Anterior cingulate cortex (tissue), 58 donors: ENCODE results near the gene CNTN1.
A peak's percentile ranks its signal among the peaks of the same experiment; 100 is the strongest.
"Not testable (repeated sequence)": the region's sequence is repeated elsewhere in the genome, so short reads cannot be mapped to it uniquely, and the experiment has no call there.

Experiments
- DNase-seq, 58 donors: peaks; one replicate each; lab custom pipeline; 2025; lab: John Stamatoyannopoulos, UW

Gene CNTN1

DNA sequence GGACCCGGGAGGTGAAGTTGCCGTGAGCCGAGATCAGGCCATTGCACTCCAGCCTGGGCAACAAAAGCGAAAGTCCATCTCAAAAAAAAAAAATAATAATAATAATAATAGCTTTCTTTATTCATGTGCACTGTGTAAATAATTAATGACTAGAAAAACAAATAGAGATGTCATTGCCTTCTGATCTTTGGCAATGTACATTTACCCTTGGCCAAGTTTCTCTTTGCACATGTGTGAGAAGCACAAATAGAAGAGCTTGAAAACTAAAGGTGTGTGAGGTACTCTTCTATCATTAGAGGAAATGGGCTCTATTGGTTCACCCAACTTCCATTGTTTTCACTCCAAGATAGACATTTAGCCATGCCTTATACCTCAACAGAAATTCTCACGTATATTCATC lies 325.8 kb downstream of the CNTN1 start:
- DNase-seq: no peak

DNA sequence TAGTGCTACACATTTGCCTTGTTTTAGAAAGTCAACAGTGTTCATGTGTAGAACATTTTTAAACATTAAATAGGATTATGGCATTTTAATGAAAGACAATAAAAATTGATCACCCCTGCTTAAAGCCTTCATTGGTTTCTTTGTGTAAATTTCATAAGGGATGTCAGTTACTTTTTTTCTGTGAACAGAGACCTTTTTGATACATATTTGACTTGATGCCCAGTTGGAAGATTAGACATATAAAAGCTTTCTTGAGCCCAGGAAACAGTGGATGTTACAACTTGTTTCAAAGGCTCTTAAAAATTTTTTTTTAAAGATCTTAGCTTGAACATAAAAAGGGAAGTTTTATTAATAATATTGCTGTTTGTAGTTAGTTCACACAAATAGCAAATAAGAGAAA lies 327.2 kb downstream of the CNTN1 start:
- no peak for DNase-seq

DNA sequence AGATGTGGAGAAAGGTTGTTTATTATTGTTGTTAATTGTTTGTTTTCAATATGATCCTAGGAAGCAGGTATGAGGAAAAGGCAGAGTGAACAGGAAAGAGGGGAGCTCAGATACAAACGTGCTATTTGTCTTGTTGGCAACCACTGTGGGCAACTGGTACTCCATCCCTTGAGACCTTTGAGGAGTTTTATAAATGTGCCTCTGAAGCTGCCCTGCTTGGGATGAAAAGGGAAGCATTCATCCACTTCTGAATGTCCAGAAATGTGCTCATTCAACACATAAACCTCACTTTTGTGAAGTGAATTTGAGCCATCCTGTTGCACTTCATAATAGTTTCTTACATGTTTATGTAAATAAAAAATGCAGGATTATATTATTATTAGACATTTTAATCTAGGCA lies 331.6 kb downstream of the CNTN1 start:
- DNase-seq: no peak

DNA sequence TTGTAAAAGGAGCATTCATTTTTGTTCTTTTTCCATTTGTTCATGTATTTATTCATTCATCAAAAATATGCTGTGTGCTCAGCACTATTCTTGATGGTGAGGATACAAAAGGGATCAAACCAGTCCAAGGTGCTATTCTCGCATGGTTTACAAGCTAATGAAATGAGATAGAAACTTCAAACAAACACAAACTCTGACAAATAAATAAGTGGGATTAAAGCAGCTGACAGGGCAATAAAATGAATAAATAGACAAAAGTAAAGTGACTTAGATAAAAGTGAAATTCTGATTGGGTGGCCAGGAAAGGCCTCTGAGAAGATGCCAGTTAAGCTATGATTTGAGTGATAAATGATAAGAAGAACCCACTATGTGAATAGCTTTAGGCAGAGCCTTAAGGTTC lies 333.9 kb downstream of the CNTN1 start:
- no peak for DNase-seq

GRCh38 chr12:41032386-41032785 lies 340.1 kb downstream of the CNTN1 start:
- no peak for DNase-seq

DNA sequence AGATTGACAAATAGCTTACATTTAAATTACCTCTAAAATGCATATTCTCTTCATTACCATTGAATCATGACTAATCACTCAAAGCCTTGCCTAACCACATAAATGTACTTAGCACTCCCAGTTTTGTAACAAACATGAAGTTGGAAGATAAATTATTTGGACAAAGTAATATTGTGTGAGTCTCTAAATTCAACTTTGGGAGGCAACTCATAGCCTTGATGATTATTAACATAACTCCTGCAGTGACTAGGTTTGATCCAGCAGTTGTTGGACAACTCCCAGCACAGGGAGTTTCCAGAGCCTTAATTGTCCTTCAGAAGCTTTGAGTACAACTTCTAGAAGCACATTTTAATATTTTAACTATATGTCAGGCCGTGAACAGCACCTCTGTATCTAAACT lies 342.4 kb downstream of the CNTN1 start:
- no peak for DNase-seq

DNA sequence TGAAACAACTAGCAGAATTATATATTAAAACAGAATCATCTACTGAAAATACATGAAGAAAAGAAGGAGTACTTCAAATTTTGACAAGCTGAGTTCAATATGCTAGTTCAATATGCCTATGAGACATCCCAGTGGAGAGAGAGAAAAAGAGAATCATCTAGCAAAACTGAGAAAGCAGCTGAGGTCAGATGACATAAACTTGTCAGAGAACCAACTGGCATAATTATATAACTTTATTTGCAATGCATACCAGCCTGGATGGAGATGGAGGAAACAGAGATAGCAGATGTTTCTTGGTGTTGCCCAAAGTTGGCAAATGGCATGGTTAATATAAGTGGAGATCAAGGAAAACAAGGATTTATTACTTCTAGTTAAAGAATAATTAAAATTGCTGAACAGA lies 347.2 kb downstream of the CNTN1 start:
- peak in 1 of 58 donors; percentile 5 for DNase-seq

DNA sequence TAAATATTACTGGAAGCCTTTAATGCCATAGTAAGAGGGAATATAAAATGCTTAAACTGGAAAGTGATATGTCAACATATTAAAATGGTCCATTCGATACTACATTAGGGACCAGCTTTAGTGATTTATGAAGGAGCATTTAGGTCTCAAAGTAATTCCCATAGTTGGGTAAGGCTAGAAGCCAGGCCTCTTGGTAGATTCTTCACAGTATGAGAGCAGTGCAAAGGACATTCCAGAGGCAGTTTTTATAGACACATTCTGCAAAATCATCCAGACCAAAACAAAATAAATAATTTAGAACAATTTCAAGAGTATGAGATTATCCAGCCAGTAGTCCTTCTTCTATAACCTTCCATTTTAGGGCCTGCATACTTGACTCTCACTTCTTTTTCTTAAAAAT lies 353.3 kb downstream of the CNTN1 start:
- DNase-seq: no peak

- no peak for DNase-seq
Observed at GRCh38 chr12:41049033-41049432, 356.8 kb downstream of the CNTN1 start.

- DNase-seq: no peak
Observed at GRCh38 chr12:41051954-41052353, 359.7 kb downstream of the CNTN1 start.

GRCh38 chr12:41052441-41052840 lies 360.2 kb downstream of the CNTN1 start:
- DNase-seq: no peak

GRCh38 chr12:41053046-41053445 lies 360.8 kb downstream of the CNTN1 start:
- DNase-seq: no peak

GRCh38 chr12:41055875-41056577 lies 363.8 kb downstream of the CNTN1 start:
- DNase-seq: no peak

DNA sequence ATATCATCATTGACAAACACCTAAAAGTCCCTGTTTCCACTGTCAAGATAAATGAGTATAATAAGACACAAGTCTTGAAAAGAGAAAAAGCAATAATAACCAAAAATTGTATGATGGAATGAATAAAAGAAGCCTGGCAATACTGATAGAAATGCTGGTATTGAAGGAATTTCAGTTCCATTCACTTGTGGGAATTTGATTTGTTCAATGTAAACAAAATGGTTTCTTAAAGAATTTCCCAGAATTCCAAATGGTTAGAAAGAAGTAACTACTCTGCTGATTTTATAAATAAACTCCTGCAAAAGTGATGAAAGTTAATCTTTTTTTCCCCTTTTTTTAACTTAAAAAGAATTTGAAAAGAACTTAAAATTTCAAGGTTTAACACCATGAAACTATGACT lies 366.0 kb downstream of the CNTN1 start:
- no peak for DNase-seq

DNA sequence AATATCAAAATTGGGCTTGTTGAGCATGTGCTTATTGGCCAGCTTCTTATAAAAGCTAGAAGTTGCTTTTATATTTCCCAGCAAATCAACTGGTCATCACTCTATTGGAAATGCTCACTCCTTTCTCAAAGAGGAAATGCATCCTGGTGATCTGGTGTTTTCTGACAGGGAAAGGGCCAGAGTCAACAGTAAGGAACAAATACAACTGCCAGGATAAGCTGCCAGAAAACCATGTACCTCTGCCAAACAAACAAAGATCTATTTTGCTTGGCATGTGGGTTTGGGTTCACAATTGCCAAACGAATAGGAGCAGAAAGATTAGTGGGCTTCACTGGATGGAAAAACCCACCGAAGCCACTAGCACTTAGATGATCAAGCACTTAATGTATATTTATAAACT lies 369.0 kb downstream of the CNTN1 start:
- no peak for DNase-seq

DNA sequence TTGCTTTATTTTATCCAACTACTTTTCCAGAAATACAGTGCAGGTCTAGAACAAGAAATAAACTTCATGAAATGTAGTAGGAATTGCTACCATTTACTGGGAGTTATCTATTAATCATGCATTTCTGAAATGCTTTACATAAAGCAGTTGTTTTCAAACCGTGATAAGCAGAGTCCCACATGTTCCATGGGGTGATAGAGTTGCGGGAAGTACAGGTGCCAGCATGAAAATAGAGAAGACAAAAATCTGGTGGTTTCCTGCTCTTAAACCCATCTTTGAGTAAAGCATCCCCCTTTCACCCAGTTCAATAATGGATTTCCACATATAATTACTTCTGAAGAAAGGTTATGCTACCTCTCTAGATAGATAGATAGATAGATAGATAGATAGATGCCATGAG lies 372.2 kb downstream of the CNTN1 start:
- no peak for DNase-seq

GRCh38 chr12:41067941-41068645 lies 375.9 kb downstream of the CNTN1 start:
- no peak for DNase-seq

- peak in 6 of 58 donors; percentile 2 to 11 (median 6) for DNase-seq
Observed at GRCh38 chr12:41073633-41074472, 381.6 kb downstream of the CNTN1 start.

DNA sequence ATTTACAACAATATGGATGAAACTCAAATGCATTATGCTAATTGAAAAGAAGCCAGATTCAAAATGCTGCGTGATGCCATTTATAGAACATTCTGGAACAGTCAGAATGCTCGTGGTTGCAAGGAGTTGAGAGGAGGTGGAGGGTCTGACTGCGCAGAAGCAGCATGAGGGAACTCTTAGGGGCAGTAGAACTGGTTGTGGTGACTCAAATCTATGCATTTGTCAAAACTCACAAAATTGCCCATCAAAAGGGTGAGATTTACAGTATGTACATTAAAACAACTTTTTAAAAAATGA lies 382.2 kb downstream of the CNTN1 start:
- DNase-seq: no peak

DNA sequence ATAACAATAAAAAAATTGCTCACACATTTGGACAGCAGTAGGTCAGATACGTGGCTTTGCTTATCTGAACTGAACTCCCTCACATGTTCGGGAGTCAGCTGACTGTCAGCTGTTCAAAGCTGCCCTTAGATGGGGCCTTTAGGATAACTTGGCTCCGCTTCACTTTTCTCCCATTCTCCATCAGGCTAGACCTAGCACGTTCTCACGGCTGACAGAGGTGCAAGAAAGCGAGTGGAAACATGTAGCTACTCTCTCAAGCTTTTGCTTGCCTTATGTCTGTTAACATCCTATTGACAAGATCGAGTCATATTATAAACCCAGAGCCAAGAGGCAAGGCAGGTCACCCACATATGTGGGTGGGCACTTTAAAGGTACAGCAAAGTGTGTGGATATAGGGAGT lies 383.9 kb downstream of the CNTN1 start:
- DNase-seq: no peak

DNA sequence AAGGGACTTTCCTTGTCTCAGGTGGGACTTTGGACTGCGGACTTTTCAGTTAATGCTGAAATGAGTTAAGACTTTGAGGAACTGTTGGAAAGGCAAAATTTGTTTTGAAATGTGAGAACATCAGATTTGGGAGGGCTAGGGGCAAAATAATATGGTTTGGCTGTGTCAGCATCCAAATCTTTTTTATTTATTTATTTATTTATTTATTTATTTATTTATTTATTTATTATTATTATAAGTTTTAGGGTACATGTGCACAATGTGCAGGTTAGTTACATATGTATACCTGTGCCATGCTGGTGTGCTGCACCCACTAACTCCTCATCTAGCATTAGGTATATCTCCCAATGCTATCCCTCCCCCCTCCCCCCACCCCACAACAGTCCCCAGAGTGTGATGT lies 389.0 kb downstream of the CNTN1 start:
- not testable (repeated sequence) for DNase-seq

DNA sequence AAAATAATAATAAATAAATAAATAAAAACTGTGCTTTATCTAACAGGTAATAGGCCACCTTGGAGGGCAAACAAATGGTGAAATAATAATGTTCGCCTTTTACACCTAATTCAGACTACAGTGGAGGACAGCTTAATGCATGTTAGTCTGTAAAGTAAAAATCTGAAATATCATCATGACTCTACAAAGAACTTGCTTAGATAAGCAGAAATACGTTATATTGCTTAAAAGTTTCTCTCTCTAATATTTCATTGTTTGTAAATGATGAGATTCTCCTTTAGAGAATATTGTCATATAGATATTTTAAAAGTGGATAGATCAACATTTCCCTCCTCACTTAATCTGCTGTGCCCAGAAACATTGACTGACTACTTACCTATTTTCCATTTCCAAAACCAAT lies 397.2 kb downstream of the CNTN1 start:
- DNase-seq: no peak
